GM23248 (cell line): Measurements from ENCODE around the gene CACNA1D.

Experiments used
- EZH2 ChIP-seq: fragments of 200-600 bp; sonication (generic); IDR thresholded peaks from 2 replicates; pipeline ENCODE4 v1.6.1; 2018; ENCODE audit warnings: antibody characterized with exemption, mild to moderate bottlenecking; ENCODE audit not compliant: insufficient read depth, poor library complexity, severe bottlenecking
- EZH2phosphoT487 ChIP-seq: fragments of 200-600 bp; sonication (generic); IDR thresholded peaks from 2 replicates; pipeline ENCODE4 v1.6.1; 2018; ENCODE audit warnings: antibody characterized with exemption, moderate library complexity, mild to moderate bottlenecking, low read depth; ENCODE audit not compliant: insufficient read depth

- TF ChIP-seq EZH2 (no peak), EZH2phosphoT487 (no peak)
Measured at GRCh38 chr3:53801319-53801718, 306.9 kb downstream of the CACNA1D start.
